Activated naive CD4-positive, alpha-beta T cell treated with Interleukin-2 at 50 U/mL for 16 hours (primary cell): ENCODE results near the gene GPC2.

Experiments used
- DNase-seq: peaks from one replicate; pipeline ENCODE4 v3.0.0-alpha.2; 2020

Gene GPC2

DNA sequence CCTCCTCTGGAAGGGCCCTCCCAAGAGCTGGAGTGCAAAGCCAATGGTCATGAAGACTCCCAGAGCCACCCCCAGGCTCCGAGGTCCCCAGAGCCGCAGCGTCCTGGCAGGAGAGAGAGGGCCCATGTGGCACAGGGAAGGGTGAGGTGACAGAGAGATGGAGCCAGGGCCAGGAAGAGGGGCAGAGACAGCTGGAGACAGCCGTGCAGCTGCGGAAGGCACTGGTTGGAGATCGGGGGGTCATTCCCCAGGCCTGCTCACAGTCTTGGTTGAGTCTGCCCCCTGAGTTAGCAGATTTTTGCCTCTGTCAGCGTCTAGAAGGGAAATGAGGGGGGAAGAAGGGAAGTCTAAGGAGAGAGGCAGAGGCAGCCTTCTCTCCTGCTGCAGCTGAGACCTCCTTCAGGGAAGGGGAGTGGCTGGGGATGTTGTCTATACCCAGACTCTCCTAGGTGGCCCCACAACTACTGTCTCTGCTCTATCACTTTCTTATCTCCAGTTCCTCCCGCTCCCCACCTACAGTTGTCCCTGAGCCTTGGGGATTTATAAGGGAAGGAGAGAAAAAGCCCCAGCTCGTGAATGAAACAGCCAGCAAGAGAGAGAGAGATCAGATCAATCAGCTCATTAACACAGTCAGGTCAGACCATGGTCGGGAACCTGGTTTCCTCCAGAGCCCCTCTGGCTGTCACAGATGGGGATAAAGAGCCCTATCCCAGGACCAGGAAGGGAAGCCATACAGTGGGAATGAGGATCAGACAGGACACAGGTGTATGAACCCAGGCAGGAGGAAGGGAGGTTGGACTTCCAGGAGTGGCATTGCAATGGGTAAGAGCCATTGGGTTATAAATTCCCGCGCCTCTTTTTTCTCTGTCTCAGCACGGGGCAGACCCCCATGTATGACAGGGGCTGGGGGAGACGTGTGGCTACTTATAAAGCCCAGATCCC lies 9.9 kb downstream of the GPC2 start:
- DNase-seq: no peak

DNA sequence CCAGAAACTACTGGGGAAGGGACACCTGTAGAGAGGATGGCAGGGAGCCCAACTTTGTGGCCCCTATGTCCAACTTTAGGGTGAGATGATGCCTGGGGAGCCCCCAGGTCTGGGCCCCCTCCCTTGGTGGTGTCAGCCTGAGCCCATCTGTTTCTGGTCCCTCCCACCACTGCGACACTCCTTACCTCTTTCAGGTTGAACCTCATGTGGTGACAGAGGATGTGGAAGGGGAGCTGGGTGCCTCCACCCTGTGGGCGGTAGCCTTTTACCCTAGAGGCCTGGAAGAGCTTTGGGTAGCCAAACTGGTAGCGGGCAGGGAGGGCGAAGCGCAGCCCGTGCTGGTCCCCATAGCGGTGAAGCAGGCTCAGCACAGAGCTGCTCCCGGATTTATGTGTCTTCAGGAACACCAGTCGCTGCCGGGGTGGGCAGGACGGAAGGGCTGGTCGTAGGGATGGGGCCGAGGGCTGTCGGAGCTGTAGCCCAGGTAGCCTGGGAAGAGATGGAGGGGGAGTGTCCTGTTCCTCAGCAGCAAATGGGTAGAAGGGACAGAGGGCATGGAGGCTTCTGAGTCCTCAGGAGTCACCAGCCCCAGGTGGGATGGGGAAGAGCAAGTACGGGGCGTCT lies 10.8 kb downstream of the GPC2 start:
- peak; percentile 43 for DNase-seq

DNA sequence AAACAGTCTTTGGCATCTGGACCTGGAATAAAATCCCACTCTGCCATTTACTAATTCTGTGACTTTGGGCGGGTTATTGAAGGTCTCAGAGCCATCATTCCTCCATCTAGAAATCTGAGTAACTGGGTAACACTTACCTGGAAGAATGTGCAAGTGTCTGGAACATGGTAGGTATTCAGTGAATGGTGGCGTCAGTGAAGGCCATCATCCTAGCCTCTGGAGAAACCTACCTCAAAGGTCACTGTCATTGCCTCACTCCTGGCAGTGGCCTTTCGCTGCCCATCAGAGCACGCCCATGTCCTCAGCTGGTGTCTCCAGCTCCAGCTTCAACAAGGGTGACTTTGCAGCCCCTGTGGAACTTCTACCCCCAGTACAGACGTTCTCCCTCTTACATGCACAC lies 13.3 kb downstream of the GPC2 start:
- DNase-seq: no peak

DNA sequence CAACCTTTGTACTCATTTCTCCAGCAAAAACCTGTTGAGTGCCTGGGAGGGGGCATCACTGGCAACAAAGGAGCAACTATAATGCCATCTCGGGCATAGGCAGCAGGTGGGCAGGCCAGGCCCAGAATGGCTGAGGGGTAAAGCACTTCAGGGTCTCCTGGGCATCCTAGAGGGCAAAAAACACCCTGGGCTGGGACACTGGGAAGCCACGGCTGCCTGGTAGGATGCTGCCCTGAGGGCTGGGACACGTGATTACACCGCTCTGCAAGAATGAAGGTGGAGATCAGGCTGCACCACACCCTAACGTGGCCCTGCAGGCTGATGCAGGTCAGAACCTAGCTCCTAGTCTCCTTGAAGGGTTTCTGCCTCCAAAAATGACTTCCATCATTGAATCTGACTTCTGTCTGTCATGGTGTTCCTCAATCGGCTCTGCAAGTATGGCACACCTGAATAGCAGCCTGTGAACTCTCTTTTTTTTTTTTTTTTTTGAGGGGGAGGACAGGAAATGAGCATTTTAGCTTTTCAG lies 14.1 kb downstream of the GPC2 start:
- no peak for DNase-seq

DNA sequence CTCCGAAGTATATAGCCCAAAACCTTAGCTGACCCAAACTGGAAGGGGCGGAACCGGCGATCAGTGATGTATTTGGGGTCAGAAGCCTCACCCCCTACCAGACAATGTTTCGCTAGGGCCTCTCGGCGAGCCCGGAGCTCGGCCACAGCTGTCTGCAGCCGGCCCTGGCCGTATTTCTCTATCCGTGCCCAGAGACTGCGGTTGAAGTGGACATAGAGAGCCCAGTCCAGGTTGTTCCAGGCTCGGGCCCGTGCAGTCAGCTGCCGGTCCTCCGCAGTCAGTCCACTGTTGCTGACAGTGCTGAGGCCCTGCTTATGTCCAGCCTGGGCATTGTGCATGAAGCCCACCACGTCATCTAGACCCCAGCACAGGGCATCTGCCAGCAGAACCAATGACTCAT lies 17.1 kb downstream of the GPC2 start:
- DNase-seq: no peak

DNA sequence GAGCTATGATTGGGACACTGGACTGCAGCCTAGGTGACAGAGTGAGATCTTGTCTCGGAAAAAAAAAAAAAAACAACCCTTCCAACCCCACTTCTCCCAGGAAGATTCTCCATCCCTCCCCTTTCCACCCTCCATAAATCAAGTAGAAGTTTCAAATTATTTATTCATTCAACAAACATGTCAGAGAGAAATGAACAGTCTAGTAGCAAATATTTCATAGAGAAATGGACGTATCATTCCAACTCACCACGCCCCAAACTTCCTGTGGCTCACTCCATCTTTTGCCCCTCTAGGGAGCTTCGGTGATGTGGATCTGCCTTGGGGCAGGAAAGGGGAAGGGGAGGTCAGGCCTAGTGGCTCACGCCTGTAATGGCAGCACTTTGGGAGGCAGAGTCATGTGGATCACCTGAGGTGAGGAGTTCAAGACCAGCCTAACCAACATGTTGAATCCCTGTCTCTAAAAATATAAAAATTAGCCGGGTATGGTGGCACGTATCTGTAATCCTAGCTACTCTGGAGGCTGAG lies 18.0 kb downstream of the GPC2 start:
- no peak for DNase-seq

DNA sequence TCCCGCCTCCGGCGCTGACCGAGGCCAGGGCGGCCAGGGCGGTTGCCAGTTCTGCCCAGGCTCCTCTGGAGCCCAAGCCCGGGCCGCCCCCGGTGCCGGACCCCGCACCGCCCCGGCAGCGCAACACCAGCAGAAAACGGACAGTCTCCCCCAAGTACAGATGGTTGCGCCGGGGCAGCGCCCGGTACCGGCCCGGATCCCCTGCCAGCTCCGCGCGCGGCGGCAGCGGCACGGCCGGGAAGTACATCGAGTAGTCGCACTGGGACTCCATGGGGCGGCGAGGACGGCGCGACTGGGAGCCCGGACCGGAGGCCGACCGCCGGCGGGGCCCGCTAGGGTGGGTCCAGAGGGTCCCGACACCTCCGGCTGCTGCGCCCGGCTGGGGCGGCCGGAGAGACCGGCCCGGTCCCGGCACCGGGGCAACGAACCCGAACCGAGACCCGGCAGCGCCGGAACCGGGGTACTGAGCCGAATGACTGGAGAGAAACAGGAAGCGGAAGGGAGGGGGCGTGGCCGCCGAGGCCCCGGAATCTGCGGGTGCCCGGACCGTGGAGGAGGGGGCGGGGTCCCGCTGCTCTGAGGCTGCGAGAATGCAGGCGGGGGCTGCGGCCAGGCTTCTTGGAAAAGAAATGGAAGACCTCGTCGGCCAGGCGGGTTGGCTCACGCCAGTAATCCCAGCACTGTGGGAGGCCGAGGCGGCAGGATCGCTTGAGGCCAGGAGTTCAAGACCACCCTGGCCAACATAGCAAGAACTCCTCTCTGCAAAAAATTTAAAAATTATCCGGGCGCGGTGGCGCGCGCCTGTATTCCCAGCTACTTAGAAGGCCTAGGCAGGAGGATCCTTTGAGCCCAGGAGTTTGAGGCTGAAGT lies 18.7 kb downstream of the GPC2 start, which contains the start of gene TRAPPC14:
Gene TRAPPC14, minus strand, starts transcription at position 495 of the 870 bp plus-strand sequence. Its CDS starts 224 bp downstream, at position 271.
- peak; percentile 94 for DNase-seq

DNA sequence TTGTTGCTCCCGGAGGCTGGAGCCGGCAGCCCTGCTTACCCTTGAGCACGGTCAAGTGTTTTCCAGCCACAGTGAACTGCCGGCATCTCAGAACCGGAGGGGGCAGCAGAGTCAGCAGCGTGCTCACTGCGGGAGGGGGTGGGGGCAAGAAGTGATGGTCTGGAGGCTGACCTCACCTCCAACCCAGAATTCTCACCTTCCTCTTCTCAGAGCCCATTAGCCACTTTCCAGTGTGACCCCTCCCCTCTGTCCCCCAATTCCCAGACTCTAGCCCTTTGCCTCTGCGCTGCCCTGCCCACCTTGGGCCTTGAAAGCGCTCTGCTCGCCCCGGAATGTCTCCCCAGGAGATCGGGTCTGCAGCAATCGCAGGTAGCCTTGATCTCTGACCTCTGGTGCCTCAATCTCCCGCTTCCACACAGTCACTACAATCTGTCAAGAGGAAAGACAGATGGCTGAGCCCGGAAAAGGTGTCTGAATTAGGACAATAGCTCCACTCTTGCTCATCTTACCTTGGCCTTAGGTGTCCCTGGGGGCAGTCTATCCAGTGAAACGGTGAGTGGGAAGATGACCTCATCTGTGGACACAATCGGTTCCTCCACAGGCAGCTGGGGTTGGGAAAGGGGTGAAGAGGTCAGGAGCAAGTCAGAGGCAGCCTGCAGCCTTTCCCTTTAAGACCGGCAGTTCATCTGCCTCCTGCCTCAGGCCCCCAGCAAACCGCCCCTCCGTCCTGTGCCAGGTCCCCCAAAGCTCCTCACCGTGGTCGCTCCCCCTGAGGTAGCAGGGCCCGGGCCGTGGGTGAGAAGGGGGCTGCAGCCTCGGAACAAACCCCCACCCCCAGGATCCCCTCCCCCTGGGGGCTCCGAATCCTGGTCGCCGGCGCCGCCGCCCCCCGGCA lies 19.6 kb downstream of the GPC2 start:
- no peak for DNase-seq

DNA sequence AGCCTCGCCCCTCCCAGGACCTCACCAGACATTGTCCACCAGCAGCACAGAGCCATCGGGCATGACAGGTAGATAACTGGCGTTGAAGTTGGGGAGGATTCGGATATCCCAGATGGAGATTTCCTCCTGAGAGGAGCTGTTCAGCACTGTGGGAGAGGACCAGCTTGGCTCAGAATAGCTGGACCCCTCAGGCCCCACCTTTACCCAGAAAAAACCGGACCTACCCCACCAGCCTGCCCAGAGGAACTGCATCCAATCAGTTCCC lies 20.2 kb downstream of the GPC2 start:
- DNase-seq: no peak

DNA sequence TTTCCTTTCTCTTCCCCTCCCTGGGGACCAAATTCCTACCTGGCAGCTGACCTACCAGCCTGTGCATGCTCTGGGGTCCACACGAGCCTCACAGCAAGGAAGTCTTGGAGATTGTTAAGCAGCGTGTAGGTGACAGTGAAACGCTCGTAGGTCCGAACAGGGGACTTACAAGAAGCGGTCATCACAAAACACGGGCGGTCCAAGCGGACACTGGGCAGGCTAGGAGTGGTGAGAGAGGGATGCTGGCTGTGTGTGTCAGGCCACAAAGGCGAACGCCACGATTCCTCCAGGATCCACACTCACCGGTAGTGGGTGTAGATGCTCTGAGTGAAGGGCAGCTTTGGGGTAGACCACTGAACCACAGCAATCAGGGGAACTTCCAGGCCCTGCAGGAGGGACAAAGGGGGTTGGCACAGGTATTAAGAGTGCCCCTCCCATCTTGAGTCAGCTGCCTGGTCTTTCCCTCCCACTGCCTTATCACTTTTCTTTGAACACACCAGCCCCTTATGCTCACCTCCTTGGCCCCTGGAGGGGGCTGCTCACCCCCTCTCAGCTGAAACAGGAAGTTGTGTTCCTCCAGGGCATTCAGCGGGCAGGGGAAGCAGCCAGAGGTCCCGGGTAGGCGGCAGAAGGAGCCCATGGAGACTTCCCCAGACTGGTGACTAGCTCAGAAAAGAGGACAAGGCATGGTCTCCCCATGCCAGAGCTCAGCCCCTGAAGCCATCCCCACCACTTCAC lies 20.7 kb downstream of the GPC2 start:
- no peak for DNase-seq

DNA sequence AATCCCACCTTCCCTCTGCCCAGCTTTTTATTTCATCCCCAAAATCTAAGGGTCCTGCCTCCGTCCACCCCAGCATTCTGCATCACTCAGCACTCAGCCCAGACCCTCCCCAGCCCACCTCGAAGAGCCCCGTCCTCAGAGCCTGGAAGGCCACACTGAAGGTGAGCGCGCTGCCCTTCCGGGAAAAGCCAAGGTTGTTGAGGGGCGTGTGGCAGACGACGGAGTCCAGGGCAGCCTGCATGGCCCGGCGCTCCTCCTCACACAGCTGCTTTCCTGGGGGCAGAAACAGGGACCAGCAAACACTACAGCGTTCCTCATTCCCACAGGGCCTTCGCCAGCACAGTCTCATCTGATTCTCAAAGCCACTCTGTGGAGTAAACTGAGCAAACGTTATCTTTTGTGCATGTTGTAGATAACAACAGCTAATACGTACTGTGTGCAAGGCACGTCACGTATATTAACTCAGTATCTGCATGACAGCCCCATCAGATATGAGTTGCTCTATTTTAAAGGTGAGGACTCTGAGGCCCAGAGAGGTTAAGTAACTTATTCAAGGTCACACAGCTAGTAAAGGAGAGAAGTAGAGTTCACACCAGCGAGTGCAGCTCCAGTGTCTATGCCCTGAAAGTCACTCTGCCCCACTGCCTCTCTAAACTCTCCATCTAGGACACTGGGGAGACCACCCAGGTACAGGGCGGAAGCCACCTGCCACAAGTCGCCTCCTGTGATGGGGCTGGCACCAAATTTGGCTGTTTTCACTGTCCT lies 21.4 kb downstream of the GPC2 start:
- no peak for DNase-seq

DNA sequence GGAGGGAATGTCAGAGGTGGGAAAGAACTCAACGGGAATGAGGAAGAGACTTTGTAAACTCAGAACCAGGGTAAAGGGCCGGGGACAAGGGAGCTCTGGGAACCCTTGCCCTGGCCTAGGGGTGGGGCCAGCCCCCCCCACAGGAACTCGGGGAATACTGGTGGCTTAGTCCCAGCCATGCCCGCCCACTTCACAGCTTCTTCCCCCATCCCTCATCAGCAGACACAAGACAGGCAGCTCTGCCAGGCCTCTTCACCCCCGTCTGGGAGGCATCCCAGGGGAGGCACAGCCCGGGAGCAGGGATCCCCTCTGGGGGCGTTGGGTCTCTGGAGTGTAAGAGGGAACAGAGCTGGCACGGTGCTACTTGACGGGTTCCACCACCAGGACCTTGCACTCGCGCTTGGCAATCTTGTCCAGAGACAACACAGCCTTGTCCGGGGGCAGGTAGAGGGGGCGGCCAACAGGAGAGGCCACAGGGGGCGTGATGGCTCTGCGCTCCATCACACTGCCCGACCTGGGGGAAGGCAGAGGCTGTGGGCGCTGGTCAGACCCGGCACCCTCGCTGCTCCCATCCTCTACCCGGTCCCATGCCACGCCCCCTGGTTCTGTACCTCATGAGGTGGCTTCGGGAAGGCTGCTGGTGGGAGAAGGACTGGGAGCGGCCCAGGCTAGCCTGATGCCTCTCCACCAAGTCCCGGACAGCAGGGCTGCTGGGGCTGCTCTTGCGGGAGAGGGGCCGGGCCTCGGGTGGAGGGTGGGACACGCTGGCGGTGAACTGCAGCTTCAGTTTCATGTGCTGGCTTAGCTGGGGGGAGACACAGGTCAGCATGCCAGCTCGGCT lies 22.3 kb downstream of the GPC2 start:
- no peak for DNase-seq

DNA sequence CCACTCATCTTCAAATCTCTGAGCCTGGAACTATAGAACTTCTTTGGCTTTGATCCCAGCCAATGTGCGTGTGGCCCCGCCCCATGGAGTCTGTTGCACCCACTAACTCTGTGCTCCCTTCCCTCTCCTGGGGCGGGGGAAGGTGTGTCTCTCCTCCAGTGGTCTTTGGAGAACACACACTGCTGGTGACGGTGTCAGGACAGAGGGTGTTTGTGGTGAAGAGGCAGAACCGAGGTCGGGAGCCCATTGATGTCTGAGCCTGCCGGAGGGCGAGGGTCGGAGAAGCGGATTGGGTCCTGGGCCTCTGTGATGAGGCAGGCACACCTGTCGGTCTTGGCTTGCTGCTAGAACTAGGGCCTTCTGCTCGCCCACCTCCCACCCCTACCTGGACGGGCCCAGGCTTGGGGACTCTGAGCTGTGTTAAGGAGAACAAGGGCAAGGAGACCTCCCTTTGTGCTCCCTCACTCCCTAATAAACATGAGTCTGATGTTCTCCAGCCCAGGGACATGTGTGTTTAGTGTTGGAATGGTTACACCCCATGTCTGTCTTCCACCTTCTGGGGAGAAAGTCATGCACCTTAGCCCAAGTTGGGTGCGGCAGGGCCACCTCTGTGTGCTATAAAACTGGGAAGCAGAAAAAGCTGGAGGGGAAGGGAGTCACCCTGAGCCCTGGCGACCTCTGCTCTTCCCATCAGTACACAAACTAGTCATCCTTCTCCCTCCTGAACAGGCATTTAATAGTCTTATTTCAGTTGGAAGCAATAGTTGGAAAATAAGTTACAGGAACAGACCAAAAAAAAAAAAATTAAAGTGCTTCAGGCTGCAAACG lies 23.3 kb downstream of the GPC2 start:
- no peak for DNase-seq

DNA sequence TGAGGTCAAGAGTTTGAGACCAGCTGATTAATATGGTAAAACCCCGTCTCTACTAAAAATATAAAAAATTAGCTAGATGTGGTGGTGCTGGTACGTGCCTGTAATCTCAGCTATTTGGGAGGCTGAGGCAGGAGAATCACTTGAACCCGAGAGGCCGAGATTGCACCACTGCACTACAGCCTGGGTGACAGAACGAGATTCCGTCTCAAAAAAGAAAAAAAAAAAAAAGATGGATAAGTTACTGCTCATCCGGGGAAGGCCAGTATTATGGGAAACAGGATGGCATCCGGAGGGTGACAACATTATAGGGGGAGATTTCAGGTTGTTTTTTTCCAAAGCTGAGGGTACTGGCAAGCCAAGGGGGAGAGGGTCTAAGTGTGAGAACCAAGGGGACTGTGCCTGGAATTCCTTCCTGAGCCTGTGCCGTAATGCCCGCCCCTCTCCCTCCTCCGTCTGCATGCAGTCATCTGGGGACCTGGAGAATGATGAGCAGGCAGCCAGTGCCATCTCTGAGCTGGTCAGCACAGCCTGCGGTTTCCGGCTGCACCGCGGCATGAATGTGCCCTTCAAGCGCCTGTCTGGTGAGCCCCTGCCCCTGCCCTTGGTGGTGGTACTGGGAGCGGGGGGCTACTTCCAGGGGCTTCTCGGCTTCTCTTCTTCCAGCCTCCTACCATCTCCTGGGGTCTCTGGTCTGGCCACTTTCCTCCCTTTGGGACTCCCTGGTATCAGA lies 24.1 kb downstream of the GPC2 start:
- no peak for DNase-seq

DNA sequence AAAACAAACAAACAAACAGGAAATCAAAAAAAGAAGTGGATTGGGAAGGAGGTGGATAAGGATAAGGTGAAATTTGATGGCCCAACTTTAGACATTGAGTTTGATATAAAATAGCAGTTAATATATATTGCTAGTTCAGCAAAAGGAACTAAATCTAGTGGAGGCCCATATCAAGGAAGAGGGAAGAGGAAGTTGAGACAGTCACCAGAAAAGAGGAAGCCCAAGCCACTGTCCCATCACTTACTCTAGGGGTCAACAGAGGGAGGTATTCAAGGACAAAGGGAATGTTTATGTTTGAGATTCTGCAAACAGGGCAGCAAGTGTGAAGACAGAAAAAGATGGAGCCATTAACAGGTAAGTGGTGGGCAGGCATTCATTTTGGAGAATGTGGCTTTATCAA lies 24.8 kb downstream of the GPC2 start:
- no peak for DNase-seq

DNA sequence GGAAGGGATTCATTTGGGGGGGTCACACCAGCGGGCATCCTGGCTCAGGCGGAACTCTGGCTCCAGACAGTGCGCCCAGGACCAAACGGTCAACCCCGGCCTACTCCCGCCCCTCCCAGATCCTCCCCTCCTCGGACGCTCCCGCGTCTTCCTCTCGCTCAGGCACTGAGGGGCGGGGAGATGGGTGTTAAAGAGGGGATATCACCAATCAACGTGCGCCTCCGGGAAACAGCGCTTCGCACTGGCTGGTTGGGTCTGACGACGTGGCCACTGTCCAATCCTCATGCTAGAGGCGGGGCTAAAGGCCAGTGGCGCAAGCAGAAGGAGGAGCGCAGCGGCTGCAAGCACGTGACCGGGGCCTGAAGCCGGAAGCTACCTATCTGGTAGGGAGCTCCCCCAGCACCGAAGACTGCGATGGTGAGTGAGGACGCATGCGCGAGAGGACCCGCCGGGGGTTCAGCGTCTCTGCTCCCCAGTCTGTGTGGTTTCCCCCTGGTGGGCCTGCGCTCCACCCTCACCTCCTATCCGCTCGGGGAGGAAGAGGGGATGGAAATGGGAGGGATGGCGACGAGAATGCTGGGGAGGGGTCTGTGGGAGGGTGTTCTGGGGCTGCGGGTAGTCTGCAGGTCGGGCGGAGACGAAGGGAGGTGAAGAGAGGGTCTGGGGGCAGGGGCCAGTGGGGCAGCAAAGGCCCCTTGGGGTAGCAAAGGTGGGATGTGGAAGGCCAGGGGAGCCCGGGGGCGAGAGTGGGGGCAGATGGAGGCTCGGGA lies 28.4 kb downstream of the GPC2 start, which contains the start of gene LAMTOR4:
Gene LAMTOR4, plus strand, starts transcription at position 360 of the 770 bp plus-strand sequence. Its CDS starts 55 bp downstream, at position 415.
- DNase-seq: peak; percentile 98

DNA sequence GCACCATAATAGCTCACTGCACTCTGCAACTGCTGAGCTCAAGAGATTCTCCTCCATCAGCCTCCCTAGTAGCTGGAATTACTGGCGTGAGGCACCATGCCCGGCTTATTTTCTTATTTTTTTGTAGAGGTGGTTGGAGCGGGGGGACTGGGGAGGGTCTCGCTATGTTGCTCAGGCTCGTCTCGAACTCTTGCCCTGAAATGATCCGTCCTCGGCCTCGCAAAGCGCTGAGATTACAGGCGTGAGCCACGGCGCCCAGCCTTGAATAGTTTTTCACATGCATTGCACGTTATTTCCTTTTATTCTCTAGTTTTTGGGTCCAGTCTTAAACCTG lies 29.0 kb downstream of the GPC2 start:
- DNase-seq: no peak
